AG04450 (cell line): ENCODE data around the gene DDX51. TPM values are rescaled to one million over a fixed set of nuclear protein-coding genes. Genes with fewer than 3 reads are reported as not detected.
A peak's percentile ranks its signal among the peaks of the same experiment; 100 is the strongest.

ENCODE experiments used
- CTCF ChIA-PET: fragments of 300-600, 350-600 bp; formaldehyde crosslinking; extraction: SDS; loops from one replicate; lab custom pipeline; 2022; ENCODE audit warnings: antibody characterized with exemption, inconsistent platforms; lab: Charles Lee
- POLR2A ChIA-PET: fragments of 350-600 bp; formaldehyde crosslinking; extraction: SDS; loops from one replicate; lab custom pipeline; 2021; ENCODE audit warnings: antibody characterized with exemption, inconsistent platforms; lab: Yijun Ruan, JAX
- DNase-seq: peaks from one replicate; pipeline ENCODE4 v3.0.0-alpha.2; 2011; ENCODE audit warnings: low read depth, low spot score
- H3K27ac ChIP-seq: one replicate; pipeline ENCODE4 v1.5.1; 2012; ENCODE audit warnings: low read depth, low read length, control low read depth
- H3K27me3 ChIP-seq: one replicate; pipeline ENCODE4 v1.6.0; 2012; ENCODE audit warnings: low read length; ENCODE audit not compliant: control insufficient read depth, insufficient read depth
- H3K4me3 ChIP-seq: 2 replicates; pipeline ENCODE4 v1.5.1; 2011; ENCODE audit warnings: mild to moderate bottlenecking, low read depth, low read length, control low read depth
- H3K9me3 ChIP-seq: 2 replicates; pipeline ENCODE4 v1.5.1; 2012; ENCODE audit warnings: low read length; ENCODE audit not compliant: control insufficient read depth, insufficient read depth
- polyA plus RNA-seq: library from polyadenylated mRNA; depleted of rRNA; stranded (reverse); fragments of >200 nt; gene quantifications from 2 replicates; pipeline ENCODE4 v1.2.3, GENCODE V29; 2011
- TF ChIP-seq, protein P1 (sequence below): IDR thresholded peaks from 2 replicates; pipeline ENCODE4 v1.5.1; 2011; ENCODE audit warnings: low read depth, low read length, control low read depth, inconsistent platforms

DDX51 gene
- polyA plus RNA-seq, 1 experiment = 4.5 TPM

DNA sequence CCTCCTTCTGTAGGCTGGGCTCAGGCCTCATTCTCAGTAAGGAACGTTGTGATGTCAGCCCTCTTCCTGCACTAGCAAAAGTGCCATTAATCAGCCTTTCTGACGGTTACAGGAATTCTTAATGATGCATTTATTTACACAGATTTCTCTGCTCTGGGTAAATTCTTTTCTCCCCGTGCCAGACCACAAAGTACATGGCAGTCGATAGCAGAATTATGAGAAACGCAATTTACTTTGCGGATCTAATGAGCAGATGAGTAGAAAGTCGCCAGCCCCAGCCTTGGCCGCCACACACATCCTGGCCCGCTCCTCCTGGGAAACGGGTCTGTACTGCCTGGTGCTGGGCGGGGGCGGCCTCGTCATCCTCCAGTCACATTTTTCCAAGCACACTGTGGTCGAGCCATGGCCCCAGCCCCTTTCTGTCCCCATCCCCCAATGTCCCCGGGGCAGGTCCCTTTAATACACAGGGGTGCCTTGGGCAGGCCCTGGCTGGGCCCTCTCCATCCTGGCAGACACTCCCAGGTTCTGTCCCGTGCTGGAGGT lies 26.0 kb upstream of the DDX51 start:
- Histone ChIP-seq H3K9me3 (peaks cover 23% of the 10 kb centered on the region), H3K27ac (peak overlapping the region; percentile 11), H3K4me3 (no peak overlapping the region), H3K27me3 (peaks cover 42% of the 10 kb centered on the region)
- no peak for DNase-seq
- TF ChIP-seq, protein P1, sequence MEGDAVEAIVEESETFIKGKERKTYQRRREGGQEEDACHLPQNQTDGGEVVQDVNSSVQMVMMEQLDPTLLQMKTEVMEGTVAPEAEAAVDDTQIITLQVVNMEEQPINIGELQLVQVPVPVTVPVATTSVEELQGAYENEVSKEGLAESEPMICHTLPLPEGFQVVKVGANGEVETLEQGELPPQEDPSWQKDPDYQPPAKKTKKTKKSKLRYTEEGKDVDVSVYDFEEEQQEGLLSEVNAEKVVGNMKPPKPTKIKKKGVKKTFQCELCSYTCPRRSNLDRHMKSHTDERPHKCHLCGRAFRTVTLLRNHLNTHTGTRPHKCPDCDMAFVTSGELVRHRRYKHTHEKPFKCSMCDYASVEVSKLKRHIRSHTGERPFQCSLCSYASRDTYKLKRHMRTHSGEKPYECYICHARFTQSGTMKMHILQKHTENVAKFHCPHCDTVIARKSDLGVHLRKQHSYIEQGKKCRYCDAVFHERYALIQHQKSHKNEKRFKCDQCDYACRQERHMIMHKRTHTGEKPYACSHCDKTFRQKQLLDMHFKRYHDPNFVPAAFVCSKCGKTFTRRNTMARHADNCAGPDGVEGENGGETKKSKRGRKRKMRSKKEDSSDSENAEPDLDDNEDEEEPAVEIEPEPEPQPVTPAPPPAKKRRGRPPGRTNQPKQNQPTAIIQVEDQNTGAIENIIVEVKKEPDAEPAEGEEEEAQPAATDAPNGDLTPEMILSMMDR = no peak
- ChIA-PET CTCF (no interaction called here), POLR2A (no interaction called here)

DNA sequence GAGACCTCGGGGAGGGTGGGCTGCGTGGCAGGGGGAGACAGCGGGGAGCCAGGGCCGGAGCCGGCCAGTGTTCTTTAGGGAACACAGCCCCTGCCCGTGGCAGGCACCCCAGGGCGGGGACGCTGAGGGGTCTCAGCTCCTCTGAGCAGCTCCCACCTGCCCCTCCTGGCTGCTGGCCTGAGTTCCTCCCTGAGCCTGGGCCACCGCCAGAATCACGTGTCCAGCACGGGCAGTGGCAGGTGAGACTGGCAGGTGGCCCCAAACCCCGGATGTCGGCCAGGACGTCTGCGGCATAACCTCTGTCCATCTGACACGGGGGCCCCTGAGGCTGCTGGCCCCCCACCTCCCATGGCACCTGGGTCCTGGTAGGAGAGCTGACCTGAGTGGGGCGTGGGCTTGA lies 25.3 kb upstream of the DDX51 start:
- no peak for DNase-seq

DNA sequence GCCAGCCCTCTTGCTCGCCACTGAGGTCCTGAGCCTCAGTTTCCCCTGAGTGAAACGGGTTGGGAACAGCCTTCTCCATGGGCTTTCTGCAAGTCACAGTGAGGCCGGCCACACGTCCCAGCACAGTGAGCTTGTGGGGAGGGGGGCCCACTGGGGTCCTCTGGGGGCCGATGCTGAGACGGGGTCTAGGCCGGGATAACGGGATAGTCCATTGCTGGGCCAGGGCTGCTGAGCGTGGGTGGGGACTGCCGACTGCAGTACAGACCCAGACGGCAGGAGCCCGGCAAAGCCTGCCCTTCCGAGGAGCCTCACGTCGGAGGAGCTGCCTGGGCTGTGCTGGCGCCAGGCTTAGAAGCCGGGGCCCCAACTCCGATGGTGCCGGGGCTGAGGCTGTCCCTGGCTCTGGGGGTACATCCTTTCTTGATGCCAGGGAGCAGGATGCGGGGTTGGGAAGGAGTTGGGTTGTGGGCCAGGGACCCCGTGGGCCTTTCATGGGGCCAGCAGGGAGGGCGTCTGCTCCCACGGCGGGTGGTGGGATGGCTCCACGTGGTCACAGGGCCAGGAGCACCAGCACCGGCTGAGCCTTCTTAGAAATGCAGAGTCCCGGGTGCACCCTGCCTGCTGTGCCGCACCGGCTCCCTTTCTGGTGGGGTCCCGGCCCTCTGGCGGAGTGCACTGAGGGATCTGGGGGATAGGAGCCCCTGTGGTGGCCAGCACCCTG lies 24.4 kb upstream of the DDX51 start:
- CTCF ChIA-PET = no interaction called here

More for the DNA sequence above, 25.3 kb upstream of the DDX51 start:
- no peak overlapping the region for H3K4me3 ChIP-seq
- H3K27me3 ChIP-seq = peaks cover 34% of the 10 kb centered on the region
- H3K27ac ChIP-seq = no peak overlapping the region
- H3K9me3 ChIP-seq = peaks cover 22% of the 10 kb centered on the region
- TF ChIP-seq, protein P1 = no peak
- ChIA-PET POLR2A (no interaction called here), CTCF (no interaction called here)

DNA sequence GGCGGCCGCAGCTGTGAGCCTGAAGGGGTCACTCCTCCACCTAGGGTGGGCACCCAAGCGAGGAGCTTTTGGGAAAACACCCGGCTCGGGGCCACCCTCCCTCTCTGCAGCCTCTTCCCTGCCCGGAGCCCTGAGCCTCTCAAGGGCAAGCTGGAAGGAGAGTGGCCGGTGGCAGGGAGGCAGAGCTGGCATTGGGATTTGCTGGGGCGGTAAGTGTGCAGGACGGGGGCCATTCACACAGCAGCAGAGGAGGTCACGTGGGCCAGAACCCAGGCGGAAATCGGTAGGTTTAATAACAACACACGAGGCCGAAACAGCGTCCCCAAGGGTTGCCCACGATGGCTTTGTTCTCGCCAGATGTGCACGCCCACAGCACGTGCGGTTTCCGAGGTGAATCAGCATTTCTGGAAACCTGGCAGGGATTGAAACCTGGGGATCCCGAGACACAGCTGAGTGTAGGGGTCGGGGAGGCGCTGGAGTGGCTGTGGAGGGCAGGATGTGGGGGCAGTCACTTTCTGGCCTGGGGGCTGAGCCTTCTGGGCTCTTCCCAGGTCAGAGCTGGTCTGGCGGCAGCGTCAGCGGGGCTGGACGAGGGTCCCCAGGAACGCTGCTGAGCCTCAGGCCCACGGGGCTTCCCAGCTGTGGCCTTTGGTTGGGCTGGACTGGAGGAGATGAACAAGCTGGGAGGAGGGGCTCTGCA lies 23.6 kb upstream of the DDX51 start:
- TF ChIP-seq, protein P1 = no peak
- Histone ChIP-seq H3K27ac (no peak overlapping the region), H3K27me3 (peaks cover 28% of the 10 kb centered on the region), H3K4me3 (no peak overlapping the region), H3K9me3 (peaks cover 18% of the 10 kb centered on the region)
- CTCF ChIA-PET = no interaction called here
- no peak for DNase-seq
- POLR2A ChIA-PET = no interaction called here

More for the DNA sequence above, 24.4 kb upstream of the DDX51 start:
- no peak for DNase-seq
- TF ChIP-seq, protein P1 = no peak
- peaks cover 28% of the 10 kb centered on the region for H3K27me3 ChIP-seq
- POLR2A ChIA-PET = no interaction called here
- H3K27ac ChIP-seq = no peak overlapping the region
- H3K4me3 ChIP-seq = no peak overlapping the region
- peaks cover 18% of the 10 kb centered on the region for H3K9me3 ChIP-seq
